Activated CD8-positive, alpha-beta T cell treated with anti-CD3 and anti-CD28 coated beads for 36 hours (primary cell): ENCODE measurements around the gene MEP1A. TPM values are rescaled to one million over a fixed set of nuclear protein-coding genes. Genes with fewer than 3 reads are reported as not detected.
"Not testable (repeated sequence)": the region's sequence is repeated elsewhere in the genome, so short reads cannot be mapped to it uniquely, and the experiment has no call there.

Source experiments
- ATAC-seq: fragments of 200-7000 bp; cut with Tn5 transposase; one replicate; pipeline ENCODE4 v1.10.0; 2021; ENCODE audit warnings: mild to moderate bottlenecking, moderate library complexity
- CTCF ChIA-PET: fragments of 350-600 bp; sonication (Branson Sonifier 250); formaldehyde crosslinking; loops from one replicate; lab custom pipeline; 2021; ENCODE audit warnings: antibody characterized with exemption; lab: Charles Lee
- POLR2A ChIA-PET: fragments of 350-600 bp; sonication (Branson Sonifier 250); formaldehyde crosslinking; loops from one replicate; lab custom pipeline; 2021; ENCODE audit warnings: antibody characterized with exemption; lab: Charles Lee
- DNase-seq: peaks from one replicate; pipeline ENCODE4 v3.0.0-alpha.2; 2020
- H3K27ac Mint-ChIP-seq: one replicate; pipeline ENCODE4 v1.8.0; 2021; ENCODE audit warnings: mild to moderate bottlenecking, mixed read lengths
- H3K27me3 Mint-ChIP-seq: one replicate; pipeline ENCODE4 v1.8.0; 2021; ENCODE audit warnings: mixed read lengths
- H3K36me3 Mint-ChIP-seq: one replicate; pipeline ENCODE4 v1.8.0; 2021; ENCODE audit warnings: low read depth, mixed read lengths
- H3K4me1 Mint-ChIP-seq: one replicate; pipeline ENCODE4 v1.8.0; 2021; ENCODE audit warnings: low read depth, mixed read lengths
- H3K4me3 Mint-ChIP-seq: one replicate; pipeline ENCODE4 v1.8.0; 2021; ENCODE audit warnings: mild to moderate bottlenecking, moderate library complexity, mixed read lengths
- H3K9me3 Mint-ChIP-seq: one replicate; pipeline ENCODE4 v1.8.0; 2021; ENCODE audit warnings: mixed read lengths
- CTCF ChIP-seq: fragments of 200-600 bp; IDR thresholded peaks from one replicate; pipeline ENCODE4 v1.8.0; 2022; ENCODE audit warnings: antibody characterized with exemption, mild to moderate bottlenecking
- intact Hi-C: fragments of 100-400 bp; cut with micrococcal nuclease; formaldehyde crosslinking; loops from one replicate; pipeline ENCODE4 v1.10.0; 2022
- total RNA-seq, 2 experiments: library from RNA; stranded (reverse); gene quantifications; one replicate each; pipeline ENCODE4 v1.2.3, GENCODE V29; 2021

The MEP1A gene
- total RNA-seq, 2 experiments from 2014 or later = not detected

GRCh38 chr6:46764961-46765360, 28.2 kb upstream of the MEP1A start:
- Mint-ChIP-seq H3K27ac (no peak overlapping the region), H3K9me3 (peaks cover 2% of the 10 kb centered on the region), H3K27me3 (peaks cover 16% of the 10 kb centered on the region), H3K36me3 (no peaks in the 10 kb centered on the region), H3K4me1 (no peaks in the 10 kb centered on the region), H3K4me3 (no peak overlapping the region)
- intact Hi-C loops = no loop called here
- CTCF ChIA-PET = interaction anchor here (1.4 kb wide), 1 partner anchor 22 kb away, joined by 3 read pairs; no protein-coding TSS in a partner anchor
- POLR2A ChIA-PET = no interaction called here
- no peak for DNase-seq
- no peak for TF ChIP-seq CTCF
- ATAC-seq = no peak

DNA sequence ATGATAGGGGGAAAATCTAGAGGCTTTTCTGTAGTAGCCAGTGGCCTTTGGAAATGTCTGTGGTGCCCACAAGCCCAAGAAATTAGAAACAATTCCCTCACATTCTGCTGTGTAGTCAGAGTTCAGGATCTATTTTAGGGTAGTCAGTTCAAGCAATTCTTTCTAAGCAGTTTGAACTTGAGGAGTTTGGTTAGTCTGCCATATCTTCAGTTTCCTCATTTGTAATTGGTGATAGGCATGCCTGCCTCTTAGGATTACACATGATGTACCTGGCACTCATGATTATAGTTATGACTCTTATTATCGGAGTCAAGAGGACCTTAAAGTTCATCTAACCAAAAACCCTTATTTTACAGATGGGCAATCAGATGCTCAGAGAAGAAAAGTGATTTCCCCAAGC, 21.2 kb upstream of the MEP1A start:
- Mint-ChIP-seq H3K36me3 (no peaks in the 10 kb centered on the region), H3K4me3 (no peak overlapping the region), H3K9me3 (peaks cover 2% of the 10 kb centered on the region), H3K27ac (no peak overlapping the region), H3K27me3 (peaks cover 10% of the 10 kb centered on the region), H3K4me1 (no peaks in the 10 kb centered on the region)
- ChIA-PET CTCF (interaction anchor here (0.9 kb wide), 1 partner anchor 353 kb away, joined by 3 read pairs; no protein-coding TSS in a partner anchor), POLR2A (interaction anchor here (0.9 kb wide), 1 partner anchor 77 kb away, joined by 3 read pairs; no protein-coding TSS in a partner anchor)
- intact Hi-C loops = no loop called here
- ATAC-seq (no peak), DNase-seq (no peak)
- no peak for TF ChIP-seq CTCF

DNA sequence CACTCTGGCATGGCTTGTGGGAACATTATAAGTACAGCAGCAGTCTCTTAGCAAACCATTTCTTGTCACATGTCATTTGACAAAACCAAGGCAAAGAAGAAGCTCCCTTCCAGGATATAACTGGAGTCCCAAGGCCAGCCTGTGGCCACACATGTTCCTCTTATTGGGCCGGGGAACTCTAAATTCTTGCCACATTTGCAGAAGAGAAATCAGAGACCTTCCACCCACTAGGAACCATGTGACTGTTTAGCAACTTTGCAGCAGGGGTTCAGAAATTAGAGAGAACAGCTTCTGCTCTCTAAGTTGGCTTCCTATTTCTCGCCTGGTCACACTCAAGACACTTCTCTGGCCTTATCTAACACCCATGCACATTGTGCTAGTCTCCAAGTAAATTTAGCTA, 20.4 kb upstream of the MEP1A start:
- Mint-ChIP-seq H3K4me1 (no peaks in the 10 kb centered on the region), H3K27ac (no peak overlapping the region), H3K9me3 (peaks cover under 1% of the 10 kb centered on the region), H3K4me3 (no peak overlapping the region), H3K36me3 (no peaks in the 10 kb centered on the region), H3K27me3 (peaks cover 10% of the 10 kb centered on the region)
- intact Hi-C loops = no loop called here
- TF ChIP-seq CTCF = no peak
- DNase-seq (no peak), ATAC-seq (no peak)
- POLR2A ChIA-PET = interaction anchor here (0.9 kb wide), 1 partner anchor 76 kb away, joined by 3 read pairs; no protein-coding TSS in a partner anchor
- CTCF ChIA-PET = no interaction called here

- intact Hi-C loops = no loop called here
- H3K4me1 Mint-ChIP-seq = no peaks in the 10 kb centered on the region
- POLR2A ChIA-PET = no interaction called here
- H3K36me3 Mint-ChIP-seq = no peaks in the 10 kb centered on the region
- no peak for ATAC-seq
- no peak for TF ChIP-seq CTCF
- no peak overlapping the region for H3K4me3 Mint-ChIP-seq
- peaks cover 10% of the 10 kb centered on the region for H3K27me3 Mint-ChIP-seq
- no peak for DNase-seq
- no peaks in the 10 kb centered on the region for H3K9me3 Mint-ChIP-seq
- H3K27ac Mint-ChIP-seq = no peak overlapping the region
- CTCF ChIA-PET = no interaction called here
Observed at GRCh38 chr6:46773201-46773855, 19.9 kb upstream of the MEP1A start.

- H3K36me3 Mint-ChIP-seq, intact Hi-C loops, H3K4me3 Mint-ChIP-seq, H3K27ac Mint-ChIP-seq, H3K4me1 Mint-ChIP-seq, ATAC-seq, H3K9me3 Mint-ChIP-seq, POLR2A ChIA-PET, H3K27me3 Mint-ChIP-seq, DNase-seq, CTCF ChIA-PET: not testable (repeated sequence)
Observed at GRCh38 chr6:46774736-46775135, 18.5 kb upstream of the MEP1A start.
